GM18519 (cell line): ENCODE results near the gene ATP10B.

Experiments
- ATAC-seq: cut with Tn5 transposase; IDR thresholded peaks from one replicate; pipeline ENCODE4 v1.9.1; 2021; ENCODE audit warnings: mild to moderate bottlenecking, moderate library complexity; ENCODE audit not compliant: unreplicated experiment, low FRiP score

Gene ATP10B

GRCh38 chr5:160640406-160640805, 211.6 kb downstream of the ATP10B start:
- no peak for ATAC-seq

- no peak for ATAC-seq
These were observed 213.8 kb downstream of the ATP10B start for GRCh38 chr5:160638161-160638742.

- no peak for ATAC-seq
These were observed 214.5 kb downstream of the ATP10B start for GRCh38 chr5:160637357-160638090.

GRCh38 chr5:160635663-160636062, 216.3 kb downstream of the ATP10B start:
- ATAC-seq, result no peak

- no peak for ATAC-seq
These were observed 217.0 kb downstream of the ATP10B start for GRCh38 chr5:160635046-160635445.

GRCh38 chr5:160629003-160629402, 223.0 kb downstream of the ATP10B start:
- no peak for ATAC-seq

- ATAC-seq, result no peak
These were observed 223.4 kb downstream of the ATP10B start for GRCh38 chr5:160628619-160628968.

GRCh38 chr5:160627921-160628618, 223.9 kb downstream of the ATP10B start:
- ATAC-seq, result no peak

GRCh38 chr5:160626322-160626721, 225.7 kb downstream of the ATP10B start:
- no peak for ATAC-seq

GRCh38 chr5:160621526-160621925, 230.5 kb downstream of the ATP10B start:
- no peak for ATAC-seq

- ATAC-seq, result no peak
These were observed 231.6 kb downstream of the ATP10B start for GRCh38 chr5:160620401-160620800.

- no peak for ATAC-seq
These were observed 232.6 kb downstream of the ATP10B start for GRCh38 chr5:160619381-160619780.

GRCh38 chr5:160618286-160618685, 233.7 kb downstream of the ATP10B start:
- ATAC-seq, result no peak

GRCh38 chr5:160616712-160617497, 235.1 kb downstream of the ATP10B start:
- ATAC-seq, result no peak

GRCh38 chr5:160614136-160614535, 237.9 kb downstream of the ATP10B start:
- no peak for ATAC-seq

GRCh38 chr5:160605266-160605665, 246.7 kb downstream of the ATP10B start:
- ATAC-seq, result no peak

- ATAC-seq, result no peak
These were observed 247.5 kb downstream of the ATP10B start for GRCh38 chr5:160604484-160604883.

- no peak for ATAC-seq
These were observed 249.3 kb downstream of the ATP10B start for GRCh38 chr5:160602744-160603143.

- ATAC-seq, result no peak
These were observed 251.0 kb downstream of the ATP10B start for GRCh38 chr5:160601046-160601445.

GRCh38 chr5:160573318-160573717, 278.7 kb downstream of the ATP10B start:
- ATAC-seq, result no peak
